ENCODE results near the gene APBB2.
A peak's percentile ranks its signal among the peaks of the same experiment; 100 is the strongest.

APBB2 gene

GRCh38 chr4:40978548-40978947 is 235.8 kb downstream of the APBB2 start:
- DNase-seq (ENCODE audit: low read depth in 2 of 2), result no peak

- peak; percentile 36 to 41 for DNase-seq (ENCODE audit: low read depth in 2 of 2)
Measured at GRCh38 chr4:40976343-40976742, 238.0 kb downstream of the APBB2 start.

GRCh38 chr4:40972722-40973121 is 241.6 kb downstream of the APBB2 start:
- no peak for DNase-seq (ENCODE audit: low read depth in 2 of 2)

- no peak for DNase-seq (ENCODE audit: low read depth in 2 of 2)
Measured at GRCh38 chr4:40971338-40971737, 243.0 kb downstream of the APBB2 start.

- DNase-seq (ENCODE audit: low read depth in 2 of 2), result no peak
Measured at GRCh38 chr4:40969501-40969900, 244.8 kb downstream of the APBB2 start.

GRCh38 chr4:40967550-40967949 is 246.8 kb downstream of the APBB2 start:
- DNase-seq (ENCODE audit: low read depth in 2 of 2), result no peak

- no peak for DNase-seq (ENCODE audit: low read depth in 2 of 2)
Measured at GRCh38 chr4:40966091-40966490, 248.3 kb downstream of the APBB2 start.

GRCh38 chr4:40963897-40964478 is 250.4 kb downstream of the APBB2 start:
- no peak for DNase-seq (ENCODE audit: low read depth in 2 of 2)

- peak; percentile 43 to 56 for DNase-seq (ENCODE audit: low read depth in 2 of 2)
Measured at GRCh38 chr4:40962551-40963180, 251.7 kb downstream of the APBB2 start.

- DNase-seq (ENCODE audit: low read depth in 2 of 2), result no peak
Measured at GRCh38 chr4:40960941-40961340, 253.4 kb downstream of the APBB2 start.

- peak; percentile 44 to 47 for DNase-seq (ENCODE audit: low read depth in 2 of 2)
Measured at GRCh38 chr4:40957281-40957680, 257.1 kb downstream of the APBB2 start.

GRCh38 chr4:40956721-40957255 is 257.6 kb downstream of the APBB2 start:
- DNase-seq (ENCODE audit: low read depth in 2 of 2), result no peak

- DNase-seq (ENCODE audit: low read depth in 2 of 2), result no peak
Measured at GRCh38 chr4:40954088-40954668, 260.2 kb downstream of the APBB2 start.

- DNase-seq (ENCODE audit: low read depth in 2 of 2), result no peak
Measured at GRCh38 chr4:40953283-40954087, 260.9 kb downstream of the APBB2 start.

- DNase-seq (ENCODE audit: low read depth in 2 of 2), result no peak
Measured at GRCh38 chr4:40952672-40953071, 261.7 kb downstream of the APBB2 start.

GRCh38 chr4:40952217-40952616 is 262.1 kb downstream of the APBB2 start:
- no peak for DNase-seq (ENCODE audit: low read depth in 2 of 2)

- no peak for DNase-seq (ENCODE audit: low read depth in 2 of 2)
Measured at GRCh38 chr4:40951026-40951425, 263.3 kb downstream of the APBB2 start.

GRCh38 chr4:40949358-40950100 is 264.8 kb downstream of the APBB2 start:
- no peak for DNase-seq (ENCODE audit: low read depth in 2 of 2)

- DNase-seq (ENCODE audit: low read depth in 2 of 2), result no peak
Measured at GRCh38 chr4:40948014-40948413, 266.3 kb downstream of the APBB2 start.

- no peak for DNase-seq (ENCODE audit: low read depth in 2 of 2)
Measured at GRCh38 chr4:40946652-40947051, 267.7 kb downstream of the APBB2 start.

- DNase-seq (ENCODE audit: low read depth in 2 of 2), result no peak
Measured at GRCh38 chr4:40940756-40941155, 273.6 kb downstream of the APBB2 start.

GRCh38 chr4:40940317-40940741 is 274.0 kb downstream of the APBB2 start:
- peak in 1 of 2 experiments; percentile 32 for DNase-seq (ENCODE audit: low read depth in 2 of 2)

All from fibroblast of skin of left biceps (primary cell).